Measurements from ENCODE around the gene CXCL10. TPM values are rescaled to one million over a fixed set of nuclear protein-coding genes. Genes with fewer than 3 reads are reported as not detected.
A peak's percentile ranks its signal among the peaks of the same experiment; 100 is the strongest.

Gene CXCL10
- total and polyA plus RNA-seq, 9 of the 15 experiments (the other 6 are each of a cell fraction or from before 2014, with no cell fraction given) = 0.06 to 0.18 (median 0.08) TPM; not detected in 6

- H3K36me3 ChIP-seq (ENCODE audit: control insufficient read depth, insufficient read depth, low read length) = peaks cover 32% of the 10 kb centered on the region; the same call in 2 of the 3 replicates
- peak overlapping the region; percentile 68 for H3K27ac ChIP-seq (ENCODE audit: extremely low read depth, low read depth, low read length)
- H3K79me2 ChIP-seq (ENCODE audit: control insufficient read depth, insufficient read depth, low read length) = peaks cover 61% of the 10 kb centered on the region
- peak in 2 of 4 experiments; percentile 21 to 27 for DNase-seq (ENCODE audit: extremely low read depth in 1 of 4, low spot score in 3 of 4)
- POLR2A ChIA-PET = interaction anchor here (0.6 kb wide), 1 partner anchor 13 kb away, joined by 3 read pairs; no protein-coding TSS in a partner anchor
- H3K9me3 ChIP-seq (replicated peaks; ENCODE audit: control insufficient read depth, insufficient read depth, low read depth, low read length) = 0 out of 2 replicates have a peak, but pooled peaks cover 4% of the 10 kb centered on the region
- WGBS (ENCODE audit: insufficient coverage, low coverage, missing lambda C conversion rate) = 0% methylated on average over 20 of the region's 20 CpGs
- intact Hi-C loops (cut with micrococcal nuclease) = loop anchor here (5.0 kb wide), 1 partner anchor 73 kb away; no protein-coding TSS in a partner anchor
- TF ChIP-seq CREB5 (CRISPR knock-in tag; IDR thresholded peaks at IDR 0.05) (no peak), ADNP (tag; IDR thresholded peaks at IDR 0.05) (no peak), KDM2B (CRISPR knock-in tag; IDR thresholded peaks at IDR 0.05) (no peak), ATF1 (CRISPR knock-in tag; IDR thresholded peaks at IDR 0.05) (no peak), ATF1 (tag; IDR thresholded peaks at IDR 0.05) (no peak)
- H2AFZ ChIP-seq (ENCODE audit: low read depth, low read length) = peak overlapping the region; percentile 98
- peaks cover 2 to 3% of the 10 kb centered on the region in 2 experiments; a peak in 2 of 5 replicates for H3K4me1 ChIP-seq (replicated peaks in 1 of 2; ENCODE audit: control insufficient read depth in 2 of 2, insufficient read depth in 2 of 2, low read length in 2 of 2)
- CTCF ChIA-PET (ENCODE audit: low intra/inter-chr PET ratio) = no interaction called here
- no peaks in the 10 kb centered on the region for H3K27me3 ChIP-seq (ENCODE audit: control insufficient read depth in 2 of 2, insufficient read depth in 2 of 2, low read length in 2 of 2)
- H3K9ac ChIP-seq (ENCODE audit: insufficient read depth in 1 of 2, low read depth in 2 of 2, low read length in 2 of 2) = peak overlapping the region; percentile 88 to 95
- BruUV-seq (replicated peaks) = no TSS peak
- no peaks in the 10 kb centered on the region for H3K9me1 ChIP-seq (ENCODE audit: control insufficient read depth, insufficient read depth, low read length)
- H3K4me2 ChIP-seq (ENCODE audit: insufficient read depth, low read length) = peak overlapping the region; percentile 85
- no peak for FAIRE-seq
- H3K4me3 ChIP-seq = peak overlapping the region; percentile 88
- in situ Hi-C loops (cut with MboI) = no loop called here
- ATAC-seq = peak; percentile 14
- no peaks in the 10 kb centered on the region for H4K20me1 ChIP-seq (replicated peaks; ENCODE audit: control insufficient read depth, insufficient read depth, low read length)
These were observed 33.3 kb downstream of the CXCL10 start for GRCh38 chr4:75989846-75990528.

Measured in K562 (cell line).